ENCODE measurements around the gene SCN2A.

DNA sequence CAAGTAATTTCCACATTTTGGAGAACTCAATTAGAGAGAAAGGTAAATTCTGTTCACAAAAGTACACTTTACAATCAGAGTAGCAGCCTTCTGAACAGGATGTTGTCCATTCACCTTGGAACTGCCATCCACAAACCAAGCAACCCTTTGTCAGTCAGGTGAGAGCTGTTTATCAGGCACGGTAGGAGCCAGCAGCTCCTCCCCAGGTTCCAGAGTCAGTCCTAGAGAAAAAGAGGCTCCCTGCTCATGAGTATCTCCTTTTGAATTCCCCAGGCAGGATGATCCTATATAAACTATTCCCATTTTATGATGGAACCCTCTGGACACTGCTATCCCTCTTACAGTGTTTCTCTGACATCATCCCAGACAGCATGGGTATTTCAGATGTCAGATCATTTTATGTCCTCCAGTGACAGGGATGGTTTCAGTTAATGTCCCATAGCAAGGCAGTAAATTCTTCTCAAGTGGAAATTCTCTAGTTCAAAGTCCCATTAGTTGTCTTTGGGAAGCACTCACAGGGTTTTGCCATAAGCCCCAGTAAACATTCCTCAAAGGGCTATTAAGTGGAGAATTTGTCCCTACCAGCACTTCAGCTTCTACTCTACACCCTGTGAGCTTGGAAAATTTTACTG is 195.8 kb downstream of the SCN2A start:
- TF ChIP-seq, protein P1, sequence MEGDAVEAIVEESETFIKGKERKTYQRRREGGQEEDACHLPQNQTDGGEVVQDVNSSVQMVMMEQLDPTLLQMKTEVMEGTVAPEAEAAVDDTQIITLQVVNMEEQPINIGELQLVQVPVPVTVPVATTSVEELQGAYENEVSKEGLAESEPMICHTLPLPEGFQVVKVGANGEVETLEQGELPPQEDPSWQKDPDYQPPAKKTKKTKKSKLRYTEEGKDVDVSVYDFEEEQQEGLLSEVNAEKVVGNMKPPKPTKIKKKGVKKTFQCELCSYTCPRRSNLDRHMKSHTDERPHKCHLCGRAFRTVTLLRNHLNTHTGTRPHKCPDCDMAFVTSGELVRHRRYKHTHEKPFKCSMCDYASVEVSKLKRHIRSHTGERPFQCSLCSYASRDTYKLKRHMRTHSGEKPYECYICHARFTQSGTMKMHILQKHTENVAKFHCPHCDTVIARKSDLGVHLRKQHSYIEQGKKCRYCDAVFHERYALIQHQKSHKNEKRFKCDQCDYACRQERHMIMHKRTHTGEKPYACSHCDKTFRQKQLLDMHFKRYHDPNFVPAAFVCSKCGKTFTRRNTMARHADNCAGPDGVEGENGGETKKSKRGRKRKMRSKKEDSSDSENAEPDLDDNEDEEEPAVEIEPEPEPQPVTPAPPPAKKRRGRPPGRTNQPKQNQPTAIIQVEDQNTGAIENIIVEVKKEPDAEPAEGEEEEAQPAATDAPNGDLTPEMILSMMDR (IDR thresholded peaks at IDR 0.05) = no peak
- no peak for TF ChIP-seq EP300 (IDR thresholded peaks at IDR 0.05)
- no peak for TF ChIP-seq RAD21 (conservative IDR thresholded peaks at IDR 0.05 in 1 of 2, IDR thresholded peaks at IDR 0.05 in 1 of 2)
- TF ChIP-seq BHLHE40 (IDR thresholded peaks at IDR 0.05; ENCODE audit: low read depth, low read length) = no peak

All from A549 (cell line).